ENCODE data around the gene KCTD12.

- TF ChIP-seq TAF1 (IDR thresholded peaks at IDR 0.05; ENCODE audit: low read depth, low read length) (no peak), SPI1 (IDR thresholded peaks at IDR 0.05; ENCODE audit: low read depth, low read length) (no peak), POLR2AphosphoS5 (IDR thresholded peaks at IDR 0.05; ENCODE audit: low read depth, low read length) (no peak), POLR2A (IDR thresholded peaks at IDR 0.05; ENCODE audit: low read depth, low read length) (no peak), PAX5 (IDR thresholded peaks at IDR 0.05; ENCODE audit: insufficient read depth, low read length, severe bottlenecking) (no peak), POU2F2 (IDR thresholded peaks at IDR 0.05; ENCODE audit: low read depth, low read length) (no peak)
Measured at GRCh38 chr13:76894401-76895110, 8.4 kb upstream of the KCTD12 start.
